Fibroblast of peridontal ligament (primary cell): ENCODE measurements around the gene APOD.

Source experiments
- DNase-seq: peaks from one replicate; pipeline ENCODE4 v3.0.0-alpha.2; 2010; ENCODE audit errors: extremely low read depth

Gene APOD

DNA sequence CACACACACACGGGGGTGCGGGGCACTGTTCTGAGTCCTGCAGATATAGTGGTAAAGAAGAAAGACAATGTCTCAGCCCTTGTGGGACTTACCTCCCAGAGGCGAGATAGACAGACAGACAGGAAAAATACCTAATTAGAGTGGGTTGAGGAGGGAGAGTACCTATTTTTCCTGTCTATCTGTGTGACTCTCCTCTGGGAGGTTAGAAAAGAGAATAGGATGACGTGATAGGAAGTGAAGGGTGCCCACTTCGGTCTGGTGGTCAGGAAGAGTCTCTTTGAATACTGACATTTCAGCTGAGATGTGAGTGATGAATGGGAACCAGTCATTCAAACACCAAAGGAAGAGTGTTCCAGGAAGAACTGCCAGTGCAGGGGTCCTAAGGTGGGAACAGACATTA lies 4.1 kb upstream of the APOD start:
- no peak for DNase-seq

- DNase-seq, result no peak
Observed at GRCh38 chr3:195587406-195587805, 3.7 kb upstream of the APOD start.

DNA sequence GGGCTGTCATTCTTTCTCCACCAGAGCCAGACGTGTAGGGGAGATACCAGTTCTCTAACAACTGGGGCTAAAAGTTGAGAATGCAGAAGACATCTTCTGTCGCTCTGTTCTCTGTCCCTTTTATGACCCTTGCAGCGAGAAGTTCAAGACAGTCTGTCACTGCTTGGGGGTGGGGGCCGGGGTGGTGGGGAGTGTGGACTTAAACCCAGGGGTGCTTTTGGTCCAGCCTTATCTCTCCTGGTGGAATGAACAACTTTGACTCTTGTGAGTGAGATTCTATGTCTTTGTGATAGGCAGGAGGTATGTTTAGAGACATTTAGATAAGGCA lies 767 bp upstream of the APOD start:
- no peak for DNase-seq

DNA sequence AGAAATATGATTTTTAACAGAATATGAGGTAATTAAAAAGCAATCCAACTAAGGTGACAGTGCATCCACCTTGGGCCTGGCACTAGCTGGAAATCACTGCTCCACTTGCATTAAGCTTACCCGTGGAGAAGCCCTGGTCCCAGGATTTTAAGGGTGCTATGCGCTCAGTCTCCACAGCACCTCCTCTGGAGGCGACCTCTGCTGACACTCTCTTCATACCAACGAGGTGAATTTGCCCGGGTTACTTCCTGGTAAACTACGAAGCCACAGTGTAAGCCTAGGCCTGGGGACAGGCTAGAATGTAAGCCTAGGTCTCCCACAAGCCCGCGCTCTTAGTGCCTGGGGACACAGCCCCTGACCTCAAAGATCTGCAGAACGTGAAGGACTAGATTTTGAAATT lies 793 bp downstream of the APOD start:
- no peak for DNase-seq

GRCh38 chr3:195580744-195581443 lies 2.8 kb downstream of the APOD start:
- DNase-seq, result peak; percentile 73

DNA sequence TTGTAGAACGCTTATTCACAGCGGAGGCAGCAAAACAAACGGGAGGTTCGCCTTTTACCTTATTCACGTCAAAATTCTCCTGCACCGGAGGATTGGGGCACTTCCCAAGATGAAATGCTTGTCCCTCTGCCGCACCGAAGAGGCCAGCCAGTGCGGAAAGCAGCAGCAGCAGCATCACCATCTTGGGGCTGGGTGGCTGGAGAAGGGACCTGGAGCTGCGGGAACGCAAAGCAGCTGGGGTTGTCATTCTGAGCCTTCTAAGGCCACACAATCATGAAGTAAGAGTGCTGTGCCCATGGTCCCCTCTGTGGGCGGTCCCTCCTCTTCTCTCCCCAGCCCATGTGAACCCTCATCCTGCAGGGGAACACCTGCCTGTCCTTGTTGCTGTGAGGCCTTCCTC lies 4.5 kb downstream of the APOD start:
- no peak for DNase-seq

DNA sequence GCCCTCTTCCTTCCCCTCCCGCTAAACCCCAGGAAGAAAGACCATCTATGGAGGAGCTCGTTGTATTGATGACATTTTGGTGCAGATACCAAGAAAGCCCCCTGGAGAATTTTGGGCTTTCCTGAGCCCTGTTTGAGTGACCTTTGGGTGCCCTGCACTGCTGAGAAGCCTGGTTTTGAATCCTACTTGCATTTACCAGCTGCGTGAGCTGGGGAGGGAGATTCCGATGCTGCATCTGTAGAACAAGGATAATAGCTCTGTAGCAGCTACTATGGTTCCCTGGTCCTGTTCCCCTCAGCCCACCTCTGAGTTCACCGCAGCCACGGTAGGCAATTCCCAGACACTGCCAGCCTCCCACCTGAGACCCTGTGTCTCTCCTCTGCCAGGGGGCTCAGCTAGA lies 5.2 kb downstream of the APOD start:
- DNase-seq, result no peak

DNA sequence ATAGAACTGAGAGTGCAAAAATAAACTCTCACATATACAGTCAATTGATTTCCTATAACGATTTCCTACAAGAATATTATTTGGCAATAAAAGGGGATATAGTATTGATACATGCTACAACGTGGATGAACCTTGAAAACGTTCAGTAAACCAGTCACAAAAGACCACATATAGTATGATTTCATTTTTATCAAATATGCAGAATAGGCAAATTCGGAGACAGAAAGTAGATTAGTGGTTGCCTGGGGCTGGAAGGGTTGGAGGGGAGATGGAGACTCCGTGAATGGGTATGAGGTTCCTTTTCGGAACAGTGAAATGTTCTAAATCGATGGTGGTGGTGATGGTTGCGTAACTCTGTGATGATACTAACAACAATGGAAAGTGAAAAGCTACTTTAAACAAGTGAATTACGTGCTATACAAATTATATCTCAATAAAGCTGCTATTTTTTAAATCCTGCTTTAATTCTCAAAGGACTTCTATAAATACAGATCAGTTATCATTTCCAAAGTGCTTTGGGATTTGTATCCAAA lies 6.0 kb downstream of the APOD start:
- no peak for DNase-seq

- DNase-seq, result peak; percentile 27
Observed at GRCh38 chr3:195574497-195575304, 9.0 kb downstream of the APOD start.

GRCh38 chr3:195573611-195574496 lies 9.9 kb downstream of the APOD start:
- no peak for DNase-seq

- DNase-seq, result no peak
Observed at GRCh38 chr3:195571361-195571760, 12.4 kb downstream of the APOD start.

GRCh38 chr3:195570912-195571311 lies 12.8 kb downstream of the APOD start:
- no peak for DNase-seq

DNA sequence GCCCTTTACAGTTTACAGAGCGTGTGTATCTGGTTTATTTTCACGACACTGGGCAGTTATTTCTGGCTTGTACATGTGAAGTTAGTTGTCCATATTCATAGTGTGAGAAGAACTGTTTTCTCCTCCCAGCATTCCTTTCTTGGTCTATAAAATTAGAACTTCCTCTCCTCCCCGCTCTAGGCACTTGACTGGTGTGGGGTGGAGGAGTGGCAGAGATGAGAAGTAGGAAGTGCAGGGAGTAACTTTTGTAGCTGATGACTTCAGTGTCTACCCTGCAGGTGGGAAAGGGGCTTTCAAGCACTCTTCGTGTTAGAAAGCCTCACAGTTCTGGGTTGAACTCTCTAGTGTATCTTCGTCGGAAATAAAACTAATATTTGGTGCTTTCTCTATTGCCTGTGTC lies 13.4 kb downstream of the APOD start:
- no peak for DNase-seq

DNA sequence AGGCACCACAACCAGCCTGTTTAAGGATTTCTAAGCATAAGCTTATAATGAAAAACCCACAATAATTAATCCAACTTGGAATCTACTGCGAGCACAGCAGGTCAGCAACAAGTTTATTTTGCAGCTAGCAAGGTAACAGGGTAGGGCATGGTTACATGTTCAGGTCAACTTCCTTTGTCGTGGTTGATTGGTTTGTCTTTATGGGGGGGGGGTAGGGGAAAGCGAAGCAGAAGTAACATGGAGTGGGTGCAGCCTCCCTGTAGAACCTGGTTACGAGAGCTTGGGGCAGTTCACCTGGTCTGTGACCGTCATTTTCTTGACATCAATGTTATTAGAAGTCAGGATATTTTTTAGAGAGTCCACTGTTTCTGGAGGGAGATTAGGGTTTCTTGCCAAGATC lies 15.1 kb downstream of the APOD start:
- no peak for DNase-seq

DNA sequence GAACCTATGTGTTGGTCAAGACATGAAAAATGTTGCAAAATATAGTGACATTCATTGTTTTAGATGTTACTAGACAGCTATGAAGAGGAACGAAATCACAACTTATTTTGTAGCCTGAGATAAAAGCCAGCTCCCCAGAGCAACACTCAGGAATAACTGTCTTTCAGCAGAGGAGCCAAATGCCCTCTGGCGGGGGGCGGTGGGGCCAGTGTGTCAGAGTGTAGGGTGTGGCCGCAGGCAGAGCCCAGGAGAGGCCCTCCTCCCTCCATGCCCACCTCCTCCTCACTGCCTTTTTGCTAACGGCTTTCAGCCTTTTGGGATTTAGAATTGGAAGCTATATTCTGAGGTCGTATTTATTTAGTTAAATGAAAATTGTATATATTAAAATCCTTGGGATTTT lies 16.9 kb downstream of the APOD start:
- DNase-seq, result no peak

- no peak for DNase-seq
Observed at GRCh38 chr3:195565716-195566115, 18.0 kb downstream of the APOD start.

- DNase-seq, result no peak
Observed at GRCh38 chr3:195563317-195563716, 20.4 kb downstream of the APOD start.

DNA sequence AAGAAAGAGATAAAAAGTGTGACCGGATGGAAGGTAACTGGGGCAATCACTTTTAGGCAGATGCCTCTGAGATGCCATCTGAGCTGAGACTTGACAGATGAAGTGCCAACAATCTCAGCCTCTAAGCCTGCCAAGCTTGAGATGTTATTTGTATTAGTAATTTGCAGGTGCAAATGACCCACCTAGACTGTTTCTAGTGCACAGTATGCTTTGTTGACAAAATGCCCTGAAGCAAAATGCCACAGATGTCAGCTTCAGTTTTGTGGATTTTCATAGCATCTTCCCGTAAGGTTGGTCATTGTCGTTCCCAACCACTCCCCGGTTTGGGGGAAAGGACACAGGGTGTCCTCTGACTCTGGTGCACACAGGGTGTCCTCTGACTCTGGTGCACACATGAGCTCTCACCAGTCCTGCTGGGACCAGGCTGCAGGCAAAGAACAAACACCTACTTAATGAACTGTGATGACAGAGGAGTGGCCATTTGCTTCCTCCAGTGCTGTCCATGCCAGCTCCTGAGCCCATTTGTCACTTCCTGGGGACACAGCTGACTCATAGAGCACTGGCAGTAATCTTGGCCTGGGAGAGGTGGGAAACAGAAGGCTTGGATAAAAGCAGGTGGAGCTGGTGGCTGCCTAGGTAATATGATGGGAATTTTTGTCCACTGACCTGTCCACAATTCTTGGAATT lies 23.9 kb downstream of the APOD start:
- no peak for DNase-seq

GRCh38 chr3:195558602-195559001 lies 25.1 kb downstream of the APOD start:
- DNase-seq, result peak; percentile 19

- DNase-seq, result no peak
Observed at GRCh38 chr3:195557322-195557721, 26.4 kb downstream of the APOD start.

DNA sequence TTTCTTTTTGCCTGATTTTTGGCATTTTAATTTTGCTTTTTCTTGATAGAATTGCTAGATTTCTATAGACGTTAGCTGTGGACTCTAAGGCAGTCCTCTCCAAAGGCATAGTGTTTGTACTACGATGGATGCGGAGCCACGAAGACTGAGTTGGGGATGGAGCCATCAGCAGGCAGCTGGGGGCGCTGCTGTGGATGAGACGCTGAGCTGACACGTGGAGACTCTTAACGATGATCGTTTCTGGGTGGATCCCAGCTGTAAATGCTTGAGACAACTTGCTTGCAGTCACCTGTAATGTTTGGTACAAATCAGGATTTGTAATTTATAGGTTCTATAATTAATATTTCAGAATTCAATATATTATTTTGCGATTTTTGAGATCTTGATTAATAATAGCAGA lies 27.4 kb downstream of the APOD start:
- DNase-seq, result no peak

DNA sequence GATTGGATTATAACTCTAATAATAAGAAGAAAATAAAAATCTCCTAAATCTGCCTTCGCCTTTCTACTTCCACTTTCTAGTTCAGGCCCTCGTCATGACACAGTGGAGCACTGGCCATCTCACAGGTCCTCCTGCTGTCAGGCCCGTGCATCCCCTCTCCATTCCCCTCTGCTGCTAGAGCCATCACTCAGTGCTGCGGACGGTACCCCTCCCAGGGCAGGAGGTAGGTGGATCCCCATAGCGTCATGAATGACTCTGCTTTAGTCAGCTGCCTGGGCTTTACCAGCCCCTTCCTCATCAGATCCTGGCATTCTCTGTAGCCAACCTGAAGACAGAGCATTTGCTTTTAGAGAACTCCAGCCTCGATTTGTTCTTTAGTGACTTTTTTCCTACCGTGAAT lies 28.6 kb downstream of the APOD start:
- no peak for DNase-seq
